Measurements from ENCODE around the gene MYADML2. TPM values are rescaled to one million over a fixed set of nuclear protein-coding genes. Genes with fewer than 3 reads are reported as not detected.

Gene MYADML2
- total and polyA plus RNA-seq, 10 of the 15 experiments (the other 5 are each of a cell fraction or from before 2014, with no cell fraction given): not detected

GRCh38 chr17:81904600-81905423, 42.2 kb downstream of the MYADML2 start:
- TF ChIP-seq MLLT1 (IDR thresholded peaks at IDR 0.05) (no peak), IKZF2 (IDR thresholded peaks at IDR 0.05) (no peak), BCL3 (IDR thresholded peaks at IDR 0.05; ENCODE audit: borderline replicate concordance, insufficient read depth, low read depth, low read length, poor library complexity, severe bottlenecking) (no peak), REST (IDR thresholded peaks at IDR 0.05; ENCODE audit: low read depth, low read length) (no peak), IKZF1 (conservative IDR thresholded peaks at IDR 0.05) (no peak)
- Histone ChIP-seq H3K4me3 (no peak overlapping the region), H3K9ac (ENCODE audit: control insufficient read depth, insufficient read depth, low read length) (no peak overlapping the region), H3K27me3 (replicated peaks in 1 of 2; ENCODE audit: control insufficient read depth in 2 of 2, insufficient read depth in 2 of 2, low read length in 1 of 2) (no peaks in the 10 kb centered on the region; a peak in 1 of 4 replicates), H4K20me1 (ENCODE audit: control insufficient read depth, insufficient read depth) (no peaks in the 10 kb centered on the region), H3K27ac (ENCODE audit: control insufficient read depth, insufficient read depth) (no peak overlapping the region), H3K4me1 (ENCODE audit: control insufficient read depth, insufficient read depth, low read length) (no peaks in the 10 kb centered on the region), H2AFZ (ENCODE audit: control insufficient read depth, low read depth, low read length) (no peak overlapping the region), H3K36me3 (ENCODE audit: control insufficient read depth in 2 of 2, insufficient read depth in 2 of 2, low read length in 1 of 2) (peaks cover 3 to 4% of the 10 kb centered on the region in 2 experiments; a peak in 3 of 4 replicates), H3K4me2 (ENCODE audit: control insufficient read depth, insufficient read depth) (no peak overlapping the region), H3K79me2 (ENCODE audit: control insufficient read depth, insufficient read depth, low read length) (peaks cover 3% of the 10 kb centered on the region), H3K9me3 (replicated peaks; ENCODE audit: control insufficient read depth, insufficient read depth, low read length) (no peaks in the 10 kb centered on the region)
- ChIA-PET CTCF (no interaction called here), SMC1A (ENCODE audit: uncharacterized antibody, unreplicated experiment) (no interaction called here), RAD21 (ENCODE audit: unreplicated experiment) (no interaction called here), POLR2A (no interaction called here)
- DNase-seq (ENCODE audit: low read depth, low spot score) (no peak), ATAC-seq (no peak), FAIRE-seq (no peak)
- in situ Hi-C loops (cut with MboI): no loop called here
- BruUV-seq (replicated peaks): no TSS peak
- 93% methylated on average over 24 of the region's 28 CpGs for WGBS (ENCODE audit: insufficient coverage, insufficient replicate concordance, low lambda C conversion rate, missing lambda C conversion rate)
- intact Hi-C loops (cut with micrococcal nuclease; ENCODE audit: unreplicated experiment): no loop called here

Data from GM12878 (cell line).